Measurements from ENCODE around the gene DNAJC7.
A peak's percentile ranks its signal among the peaks of the same experiment; 100 is the strongest.

DNAJC7 gene

DNA sequence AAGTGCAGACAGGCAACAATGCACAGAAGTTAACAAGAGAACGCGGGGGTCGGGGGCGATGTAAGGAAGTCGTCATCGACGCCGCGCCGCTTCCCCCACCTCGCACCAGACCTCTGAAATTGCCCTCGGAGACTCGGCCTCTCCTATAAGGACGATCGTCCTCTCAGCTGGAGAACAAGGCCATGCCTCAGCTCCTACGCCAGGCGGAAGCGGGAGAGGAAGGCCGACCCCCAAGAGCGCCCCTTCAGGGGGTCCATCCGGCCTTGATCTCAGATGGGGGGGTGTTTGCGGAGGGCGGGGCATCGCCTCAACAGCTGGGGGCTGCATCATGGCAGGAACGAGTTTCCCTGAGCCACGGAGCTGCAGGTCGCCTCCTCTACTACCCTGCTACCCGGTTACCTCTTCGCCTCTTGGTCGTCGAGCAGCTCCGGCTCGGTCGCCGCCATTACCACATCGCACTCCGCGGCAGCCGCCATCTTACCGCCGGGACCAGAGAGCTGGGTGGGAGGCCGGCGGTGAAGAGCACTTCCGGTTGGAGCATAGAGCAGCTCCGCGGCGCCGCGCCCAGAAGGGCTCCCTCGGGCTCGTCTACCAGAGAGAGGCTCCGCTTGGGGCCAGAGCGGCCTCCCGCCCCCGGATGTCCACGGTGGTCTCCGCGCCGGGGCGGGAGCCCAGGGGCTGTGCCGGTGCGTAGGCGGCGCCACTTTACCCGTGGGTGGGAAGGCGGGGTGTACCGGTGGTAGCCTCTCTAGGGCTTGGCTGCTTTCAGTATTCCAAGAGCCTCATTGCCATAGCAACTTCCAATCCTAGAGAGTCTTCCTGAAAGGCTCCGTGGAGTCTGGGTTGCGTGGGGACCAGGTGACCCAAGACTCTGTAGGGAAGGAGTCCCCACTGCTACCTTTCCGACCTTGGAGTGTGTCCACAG, at the start of gene DNAJC7:
Gene DNAJC7 (minus strand): TSS at position 499 of the 925 bp plus-strand sequence. CDS start 23 bp downstream, at position 476.
- TF ChIP-seq, protein P1, sequence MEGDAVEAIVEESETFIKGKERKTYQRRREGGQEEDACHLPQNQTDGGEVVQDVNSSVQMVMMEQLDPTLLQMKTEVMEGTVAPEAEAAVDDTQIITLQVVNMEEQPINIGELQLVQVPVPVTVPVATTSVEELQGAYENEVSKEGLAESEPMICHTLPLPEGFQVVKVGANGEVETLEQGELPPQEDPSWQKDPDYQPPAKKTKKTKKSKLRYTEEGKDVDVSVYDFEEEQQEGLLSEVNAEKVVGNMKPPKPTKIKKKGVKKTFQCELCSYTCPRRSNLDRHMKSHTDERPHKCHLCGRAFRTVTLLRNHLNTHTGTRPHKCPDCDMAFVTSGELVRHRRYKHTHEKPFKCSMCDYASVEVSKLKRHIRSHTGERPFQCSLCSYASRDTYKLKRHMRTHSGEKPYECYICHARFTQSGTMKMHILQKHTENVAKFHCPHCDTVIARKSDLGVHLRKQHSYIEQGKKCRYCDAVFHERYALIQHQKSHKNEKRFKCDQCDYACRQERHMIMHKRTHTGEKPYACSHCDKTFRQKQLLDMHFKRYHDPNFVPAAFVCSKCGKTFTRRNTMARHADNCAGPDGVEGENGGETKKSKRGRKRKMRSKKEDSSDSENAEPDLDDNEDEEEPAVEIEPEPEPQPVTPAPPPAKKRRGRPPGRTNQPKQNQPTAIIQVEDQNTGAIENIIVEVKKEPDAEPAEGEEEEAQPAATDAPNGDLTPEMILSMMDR (IDR thresholded peaks at IDR 0.05; ENCODE audit: low read depth, low read length), result no peak
- H3K4me3 ChIP-seq (ENCODE audit: low read depth, low read length), result peak within 1 kb of the TSS; percentile 95
- H3K27ac ChIP-seq, result peak within 1 kb of the TSS; percentile 99

DNA sequence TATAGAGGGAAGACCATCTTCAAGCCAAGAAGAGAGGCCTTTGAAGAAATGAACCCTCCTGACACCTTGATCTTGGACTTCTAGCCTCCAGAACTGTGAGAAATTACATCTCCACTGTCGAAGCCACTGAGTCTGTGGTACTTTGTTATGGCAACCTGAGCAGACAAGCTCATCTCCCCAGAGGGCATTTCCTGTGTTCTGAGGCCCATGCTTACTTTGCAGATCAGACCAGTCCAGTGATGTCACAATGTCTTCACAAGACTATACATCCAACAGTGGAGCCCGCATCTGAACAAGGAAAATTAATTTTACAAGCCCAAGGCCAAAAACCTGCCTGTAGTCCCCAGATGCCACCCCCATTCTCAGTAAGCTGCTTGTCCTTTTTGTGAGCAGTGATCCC, 48.0 kb upstream of the DNAJC7 start:
- Histone ChIP-seq H3K4me3 (ENCODE audit: low read depth, low read length) (no peak overlapping the region), H3K9me3 (ENCODE audit: severe bottlenecking) (no peaks in the 10 kb centered on the region), H3K27me3 (ENCODE audit: insufficient read depth, low read depth, severe bottlenecking) (no peaks in the 10 kb centered on the region), H3K36me3 (no peaks in the 10 kb centered on the region), H3K27ac (no peak overlapping the region)
- no peak for DNase-seq
- TF ChIP-seq, protein P1 (IDR thresholded peaks at IDR 0.05; ENCODE audit: low read depth, low read length), result no peak

More for the DNA sequence above, at the start of gene DNAJC7:
- no peaks in the 10 kb centered on the region for H3K9me3 ChIP-seq (ENCODE audit: severe bottlenecking)
- H3K36me3 ChIP-seq, result peaks cover 33% of the 10 kb centered on the region
- DNase-seq, result peak; percentile 97
- H3K27me3 ChIP-seq (ENCODE audit: insufficient read depth, low read depth, severe bottlenecking), result no peaks in the 10 kb centered on the region

DNA sequence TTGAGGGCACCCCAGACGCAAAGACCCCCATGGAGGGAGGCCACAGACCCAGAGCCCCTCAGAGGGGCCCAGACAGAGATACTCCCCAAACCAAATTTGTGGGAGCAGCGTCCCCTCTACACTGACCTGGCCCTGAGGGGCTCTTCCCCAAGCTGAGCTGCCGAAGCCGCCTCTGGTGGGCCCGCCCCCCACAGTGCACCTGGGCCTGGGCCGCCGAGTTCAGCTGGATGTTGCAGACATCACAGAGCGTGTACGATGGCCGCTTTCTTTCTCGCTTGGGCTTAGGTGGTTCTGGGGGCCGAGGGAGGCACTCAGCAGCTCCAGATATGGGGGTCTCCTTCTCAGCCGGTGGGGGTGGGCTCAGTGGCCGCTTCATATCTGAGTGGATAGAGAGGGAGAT, 45.4 kb upstream of the DNAJC7 start:
- H3K36me3 ChIP-seq, result no peaks in the 10 kb centered on the region
- no peak for DNase-seq
- TF ChIP-seq, protein P1 (IDR thresholded peaks at IDR 0.05; ENCODE audit: low read depth, low read length), result no peak
- no peaks in the 10 kb centered on the region for H3K27me3 ChIP-seq (ENCODE audit: insufficient read depth, low read depth, severe bottlenecking)
- H3K4me3 ChIP-seq (ENCODE audit: low read depth, low read length), result no peak overlapping the region
- no peaks in the 10 kb centered on the region for H3K9me3 ChIP-seq (ENCODE audit: severe bottlenecking)
- H3K27ac ChIP-seq, result no peak overlapping the region

DNA sequence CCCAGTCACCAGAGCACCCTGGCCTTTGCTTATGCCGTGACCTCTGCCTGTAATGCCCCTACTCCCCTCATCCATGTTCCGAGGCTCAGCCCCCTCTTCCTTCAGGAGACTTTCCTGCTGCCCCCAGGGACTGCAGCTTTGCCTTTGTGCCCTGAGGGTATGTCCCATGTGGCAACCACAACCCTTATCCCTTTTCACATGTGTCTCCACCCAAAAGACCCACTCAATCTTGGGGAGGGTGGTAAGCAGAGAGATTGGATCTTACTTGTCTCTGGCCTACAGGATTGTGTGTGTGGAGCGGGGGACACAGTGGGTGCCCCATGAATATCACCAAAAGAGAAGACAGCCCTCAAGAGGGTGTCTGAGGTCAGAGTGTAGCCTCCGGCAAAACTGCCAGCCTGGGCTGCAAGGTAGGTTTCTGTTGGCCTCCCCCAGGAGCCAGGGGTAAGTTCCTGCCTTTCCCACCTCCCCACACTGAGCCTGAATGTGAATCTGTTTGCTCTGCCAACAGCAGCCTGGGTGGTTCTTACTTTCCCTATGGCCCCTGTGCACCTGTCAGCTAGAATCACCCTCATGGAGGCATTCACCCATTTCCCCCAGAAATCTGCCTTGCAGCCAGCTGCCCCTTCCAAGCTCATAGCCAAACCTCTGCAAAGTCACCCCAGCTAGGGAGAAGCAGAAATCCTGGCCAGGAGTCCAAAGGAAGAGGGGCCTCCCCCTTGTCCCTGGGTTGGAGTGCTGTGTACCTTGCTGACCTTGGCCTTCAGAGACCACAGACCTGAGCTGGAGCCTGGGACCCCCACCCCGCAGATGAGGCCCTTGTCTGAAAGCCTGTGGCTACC, 44.6 kb upstream of the DNAJC7 start:
- TF ChIP-seq, protein P1 (IDR thresholded peaks at IDR 0.05; ENCODE audit: low read depth, low read length), result no peak
- no peak overlapping the region for H3K27ac ChIP-seq
- H3K4me3 ChIP-seq (ENCODE audit: low read depth, low read length), result no peak overlapping the region
- H3K27me3 ChIP-seq (ENCODE audit: insufficient read depth, low read depth, severe bottlenecking), result no peaks in the 10 kb centered on the region
- no peaks in the 10 kb centered on the region for H3K36me3 ChIP-seq
- no peaks in the 10 kb centered on the region for H3K9me3 ChIP-seq (ENCODE audit: severe bottlenecking)
- no peak for DNase-seq

GRCh38 chr17:42060231-42060630, 43.0 kb upstream of the DNAJC7 start:
- Histone ChIP-seq H3K36me3 (no peaks in the 10 kb centered on the region), H3K27ac (no peak overlapping the region), H3K9me3 (ENCODE audit: severe bottlenecking) (no peaks in the 10 kb centered on the region), H3K4me3 (ENCODE audit: low read depth, low read length) (no peak overlapping the region), H3K27me3 (ENCODE audit: insufficient read depth, low read depth, severe bottlenecking) (no peaks in the 10 kb centered on the region)
- DNase-seq, result no peak
- TF ChIP-seq, protein P1 (IDR thresholded peaks at IDR 0.05; ENCODE audit: low read depth, low read length), result no peak

Data from WERI-Rb-1 (cell line).